Measurements from ENCODE around the gene IRF8. TPM values are rescaled to one million over a fixed set of nuclear protein-coding genes. Genes with fewer than 3 reads are reported as not detected.

IRF8 gene
- total RNA-seq, 1 experiment from 2014 or later, result 29.5 TPM

DNA sequence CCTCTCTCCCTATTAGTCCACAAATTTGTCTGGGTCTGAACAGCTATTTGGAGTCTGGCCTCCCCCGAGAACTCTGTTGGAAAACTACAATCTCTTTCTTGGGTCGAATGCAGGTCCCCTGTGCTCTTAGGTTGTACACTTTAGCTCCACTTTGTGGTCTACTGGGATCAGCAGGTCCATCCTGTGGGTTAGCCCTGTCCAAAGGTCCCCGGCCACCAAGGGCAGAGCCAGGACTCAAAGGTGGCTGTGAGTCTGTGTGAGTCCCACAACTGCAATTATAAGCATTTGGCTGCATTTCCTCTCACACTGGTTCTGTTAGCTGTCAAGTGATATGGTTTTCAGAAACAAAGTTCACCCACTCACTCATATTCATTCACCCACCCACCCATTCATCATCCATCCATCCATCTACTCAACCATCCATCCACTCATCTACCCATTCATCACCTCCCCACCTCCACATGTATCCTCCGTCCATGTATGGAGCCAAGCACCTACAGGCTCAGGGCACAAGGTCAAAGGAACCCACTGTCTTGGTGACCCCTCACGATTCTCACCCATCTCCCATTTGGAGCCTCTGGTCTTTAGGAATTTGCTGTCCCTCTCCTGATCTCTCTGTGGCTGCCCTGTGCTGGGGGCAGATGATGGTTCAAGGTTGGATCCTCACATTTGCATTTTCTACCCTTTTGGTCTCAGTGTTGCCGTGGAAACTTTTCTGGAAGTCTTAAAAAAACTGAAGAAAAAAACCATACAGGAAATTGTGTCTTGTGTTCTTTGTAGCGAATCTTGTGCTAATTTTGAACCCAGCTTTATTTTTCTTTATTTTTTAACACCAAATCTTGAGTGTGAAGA is 45.8 kb downstream of the IRF8 start:
- peaks cover 5% of the 10 kb centered on the region for H3K9me3 Mint-ChIP-seq (ENCODE audit: unreplicated experiment)
- H3K27me3 Mint-ChIP-seq (ENCODE audit: insufficient read depth, unreplicated experiment), result no peaks in the 10 kb centered on the region
- H3K4me3 ChIP-seq (ENCODE audit: low read depth, low read length), result no peak overlapping the region
- no peaks in the 10 kb centered on the region for H3K27me3 ChIP-seq (replicated peaks; ENCODE audit: control insufficient read depth, insufficient read depth, low read length)
- intact Hi-C loops (cut with micrococcal nuclease; ENCODE audit: unreplicated experiment), result no loop called here
- BruUV-seq (replicated peaks), result no TSS peak
- POLR2A ChIA-PET, result no interaction called here
- no peak for DNase-seq
- no peaks in the 10 kb centered on the region for H3K36me3 Mint-ChIP-seq (ENCODE audit: insufficient read depth, unreplicated experiment)
- TF ChIP-seq, protein P1, sequence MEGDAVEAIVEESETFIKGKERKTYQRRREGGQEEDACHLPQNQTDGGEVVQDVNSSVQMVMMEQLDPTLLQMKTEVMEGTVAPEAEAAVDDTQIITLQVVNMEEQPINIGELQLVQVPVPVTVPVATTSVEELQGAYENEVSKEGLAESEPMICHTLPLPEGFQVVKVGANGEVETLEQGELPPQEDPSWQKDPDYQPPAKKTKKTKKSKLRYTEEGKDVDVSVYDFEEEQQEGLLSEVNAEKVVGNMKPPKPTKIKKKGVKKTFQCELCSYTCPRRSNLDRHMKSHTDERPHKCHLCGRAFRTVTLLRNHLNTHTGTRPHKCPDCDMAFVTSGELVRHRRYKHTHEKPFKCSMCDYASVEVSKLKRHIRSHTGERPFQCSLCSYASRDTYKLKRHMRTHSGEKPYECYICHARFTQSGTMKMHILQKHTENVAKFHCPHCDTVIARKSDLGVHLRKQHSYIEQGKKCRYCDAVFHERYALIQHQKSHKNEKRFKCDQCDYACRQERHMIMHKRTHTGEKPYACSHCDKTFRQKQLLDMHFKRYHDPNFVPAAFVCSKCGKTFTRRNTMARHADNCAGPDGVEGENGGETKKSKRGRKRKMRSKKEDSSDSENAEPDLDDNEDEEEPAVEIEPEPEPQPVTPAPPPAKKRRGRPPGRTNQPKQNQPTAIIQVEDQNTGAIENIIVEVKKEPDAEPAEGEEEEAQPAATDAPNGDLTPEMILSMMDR (IDR thresholded peaks at IDR 0.05; ENCODE audit: insufficient read depth in 1 of 2, low read depth in 1 of 2, low read length in 1 of 2, severe bottlenecking in 1 of 2, unreplicated experiment in 1 of 2), result no peak
- no peaks in the 10 kb centered on the region for H3K36me3 ChIP-seq (ENCODE audit: control insufficient read depth, insufficient read depth, low read length)
- H3K4me1 Mint-ChIP-seq (ENCODE audit: low read depth, unreplicated experiment), result no peaks in the 10 kb centered on the region
- H3K4me1 ChIP-seq, result peaks cover 5% of the 10 kb centered on the region; the same call in 1 of the 2 replicates
- no peak overlapping the region for H3K4me3 Mint-ChIP-seq (ENCODE audit: unreplicated experiment)
- H3K27ac Mint-ChIP-seq (ENCODE audit: unreplicated experiment), result no peak overlapping the region
- no peaks in the 10 kb centered on the region for H3K9me3 ChIP-seq
- CTCF ChIA-PET, result no interaction called here

DNA sequence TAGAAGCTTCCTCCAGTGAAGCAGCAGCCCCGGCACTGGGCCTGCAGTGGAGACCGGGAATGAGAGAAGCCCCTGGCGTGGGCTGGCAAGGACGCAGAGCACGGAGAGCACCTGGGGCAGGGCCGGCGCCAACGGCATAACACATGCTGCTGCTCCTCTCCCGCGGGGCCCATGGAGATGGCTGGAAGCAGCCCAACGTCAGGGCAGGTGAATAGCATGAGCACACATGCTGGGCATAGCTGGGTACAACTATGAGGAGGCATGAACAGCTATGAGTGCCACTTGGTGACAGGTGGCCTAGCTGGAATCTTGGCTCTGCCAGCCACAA is 46.4 kb downstream of the IRF8 start:
- H3K27ac Mint-ChIP-seq (ENCODE audit: unreplicated experiment), result no peak overlapping the region
- POLR2A ChIA-PET, result no interaction called here
- Histone ChIP-seq H3K4me3 (ENCODE audit: low read depth, low read length) (no peak overlapping the region), H3K9me3 (no peaks in the 10 kb centered on the region), H3K36me3 (ENCODE audit: control insufficient read depth, insufficient read depth, low read length) (no peaks in the 10 kb centered on the region), H3K27me3 (replicated peaks; ENCODE audit: control insufficient read depth, insufficient read depth, low read length) (no peaks in the 10 kb centered on the region), H3K4me1 (peaks cover under 1% of the 10 kb centered on the region; the same call in 1 of the 2 replicates)
- no peaks in the 10 kb centered on the region for H3K36me3 Mint-ChIP-seq (ENCODE audit: insufficient read depth, unreplicated experiment)
- no peak for DNase-seq
- H3K27me3 Mint-ChIP-seq (ENCODE audit: insufficient read depth, unreplicated experiment), result no peaks in the 10 kb centered on the region
- TF ChIP-seq, protein P1 (IDR thresholded peaks at IDR 0.05; ENCODE audit: insufficient read depth in 1 of 2, low read depth in 1 of 2, low read length in 1 of 2, severe bottlenecking in 1 of 2, unreplicated experiment in 1 of 2), result no peak
- no peak overlapping the region for H3K4me3 Mint-ChIP-seq (ENCODE audit: unreplicated experiment)
- CTCF ChIA-PET, result no interaction called here
- intact Hi-C loops (cut with micrococcal nuclease; ENCODE audit: unreplicated experiment), result no loop called here
- no TSS peak for BruUV-seq (replicated peaks)
- H3K4me1 Mint-ChIP-seq (ENCODE audit: low read depth, unreplicated experiment), result no peaks in the 10 kb centered on the region
- no peaks in the 10 kb centered on the region for H3K9me3 Mint-ChIP-seq (ENCODE audit: unreplicated experiment)

DNA sequence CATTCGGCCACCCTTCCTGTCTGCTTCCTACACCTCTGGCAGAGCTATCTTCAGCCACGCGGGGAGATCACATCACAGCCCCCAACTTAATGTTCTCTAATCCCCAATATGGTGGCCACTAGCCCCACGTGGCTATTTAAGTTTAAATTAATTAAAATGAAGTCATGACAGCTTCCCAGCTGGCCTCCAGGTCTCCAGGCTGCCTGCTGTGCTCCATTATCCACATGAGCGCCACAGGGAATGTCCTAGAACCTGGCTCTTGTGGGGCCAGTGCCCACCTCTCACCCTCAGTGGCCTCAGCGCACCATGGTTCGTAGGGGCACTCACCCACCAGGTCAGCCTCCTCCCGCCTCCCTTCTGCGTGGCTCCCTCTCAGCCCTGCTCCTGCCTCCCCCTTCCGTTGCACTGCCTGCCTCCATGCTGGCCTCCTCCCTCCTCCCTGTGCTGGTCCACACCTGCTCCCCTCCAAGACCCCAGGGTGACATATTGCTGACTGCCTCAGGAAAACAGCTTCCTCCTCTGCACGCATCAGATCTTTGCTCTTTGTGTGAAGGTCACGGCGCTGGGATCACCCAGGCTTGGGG is 47.7 kb downstream of the IRF8 start:
- BruUV-seq (replicated peaks), result no TSS peak
- TF ChIP-seq, protein P1 (IDR thresholded peaks at IDR 0.05; ENCODE audit: insufficient read depth in 1 of 2, low read depth in 1 of 2, low read length in 1 of 2, severe bottlenecking in 1 of 2, unreplicated experiment in 1 of 2), result no peak
- peak overlapping the region; percentile 8 for H3K27ac Mint-ChIP-seq (ENCODE audit: unreplicated experiment)
- H3K36me3 Mint-ChIP-seq (ENCODE audit: insufficient read depth, unreplicated experiment), result no peaks in the 10 kb centered on the region
- H3K9me3 ChIP-seq, result no peaks in the 10 kb centered on the region
- no peaks in the 10 kb centered on the region for H3K9me3 Mint-ChIP-seq (ENCODE audit: unreplicated experiment)
- no peaks in the 10 kb centered on the region for H3K4me1 Mint-ChIP-seq (ENCODE audit: low read depth, unreplicated experiment)
- intact Hi-C loops (cut with micrococcal nuclease; ENCODE audit: unreplicated experiment), result no loop called here
- H3K27me3 Mint-ChIP-seq (ENCODE audit: insufficient read depth, unreplicated experiment), result no peaks in the 10 kb centered on the region
- H3K27me3 ChIP-seq (replicated peaks; ENCODE audit: control insufficient read depth, insufficient read depth, low read length), result no peaks in the 10 kb centered on the region
- H3K36me3 ChIP-seq (ENCODE audit: control insufficient read depth, insufficient read depth, low read length), result no peaks in the 10 kb centered on the region
- POLR2A ChIA-PET, result no interaction called here
- H3K4me1 ChIP-seq, result no peaks in the 10 kb centered on the region
- no peak for DNase-seq
- no peak overlapping the region for H3K4me3 ChIP-seq (ENCODE audit: low read depth, low read length)
- no peak overlapping the region for H3K4me3 Mint-ChIP-seq (ENCODE audit: unreplicated experiment)
- CTCF ChIA-PET, result no interaction called here

Measured in Caco-2 (cell line).